HL-60 (cell line): ENCODE measurements around the gene SIN3B.

Experiments used
- DNase-seq, 2 experiments: peaks; one replicate each; pipeline ENCODE4 v3.0.0-alpha.2; 2010 to 2020; ENCODE audit warnings: low read depth in 1 of 2, low spot score in 1 of 2
- H3K27ac ChIP-seq: fragments of 250-450 bp; sonication (Bioruptor Pico); replicated peaks from 2 replicates; pipeline ENCODE4 v1.5.1; 2020; ENCODE audit warnings: mild to moderate bottlenecking, moderate library complexity
- H3K27me3 ChIP-seq: fragments of 250-450 bp; sonication (Bioruptor Pico); 2 replicates; pipeline ENCODE4 v1.5.1; 2021; ENCODE audit warnings: mild to moderate bottlenecking, moderate library complexity; ENCODE audit not compliant: insufficient read depth, poor library complexity, severe bottlenecking
- H3K4me3 ChIP-seq: replicated peaks from 2 replicates; pipeline ENCODE4 v1.5.1; 2011; ENCODE audit warnings: mild to moderate bottlenecking, control low read depth, low read length; ENCODE audit not compliant: insufficient read depth
- CTCF ChIP-seq: IDR thresholded peaks from one replicate; pipeline ENCODE4 v1.5.1; 2011; ENCODE audit warnings: low read length, control low read depth, inconsistent platforms; ENCODE audit not compliant: insufficient read depth
- GABPA ChIP-seq: IDR thresholded peaks from 2 replicates; pipeline ENCODE4 v1.6.1; 2012; ENCODE audit warnings: low read depth
- POLR2AphosphoS5 ChIP-seq: IDR thresholded peaks from 2 replicates; pipeline ENCODE4 v1.6.1; 2012; ENCODE audit warnings: low read depth
- REST ChIP-seq: IDR thresholded peaks from 2 replicates; pipeline ENCODE4 v1.6.1; 2012; ENCODE audit warnings: low read depth; ENCODE audit not compliant: insufficient replicate concordance
- SPI1 ChIP-seq: IDR thresholded peaks from 2 replicates; pipeline ENCODE4 v1.6.1; 2012; ENCODE audit warnings: low read depth, mild to moderate bottlenecking, borderline replicate concordance

SIN3B gene

GRCh38 chr19:16791942-16792341 lies 37.3 kb upstream of the SIN3B start:
- Histone ChIP-seq H3K4me3 (no peak overlapping the region), H3K27me3 (no peaks in the 10 kb centered on the region), H3K27ac (no peak overlapping the region)
- no peak for DNase-seq
- TF ChIP-seq POLR2AphosphoS5 = no peak
- TF ChIP-seq SPI1 = no peak
- no peak for TF ChIP-seq CTCF
- no peak for TF ChIP-seq GABPA
- no peak for TF ChIP-seq REST

DNA sequence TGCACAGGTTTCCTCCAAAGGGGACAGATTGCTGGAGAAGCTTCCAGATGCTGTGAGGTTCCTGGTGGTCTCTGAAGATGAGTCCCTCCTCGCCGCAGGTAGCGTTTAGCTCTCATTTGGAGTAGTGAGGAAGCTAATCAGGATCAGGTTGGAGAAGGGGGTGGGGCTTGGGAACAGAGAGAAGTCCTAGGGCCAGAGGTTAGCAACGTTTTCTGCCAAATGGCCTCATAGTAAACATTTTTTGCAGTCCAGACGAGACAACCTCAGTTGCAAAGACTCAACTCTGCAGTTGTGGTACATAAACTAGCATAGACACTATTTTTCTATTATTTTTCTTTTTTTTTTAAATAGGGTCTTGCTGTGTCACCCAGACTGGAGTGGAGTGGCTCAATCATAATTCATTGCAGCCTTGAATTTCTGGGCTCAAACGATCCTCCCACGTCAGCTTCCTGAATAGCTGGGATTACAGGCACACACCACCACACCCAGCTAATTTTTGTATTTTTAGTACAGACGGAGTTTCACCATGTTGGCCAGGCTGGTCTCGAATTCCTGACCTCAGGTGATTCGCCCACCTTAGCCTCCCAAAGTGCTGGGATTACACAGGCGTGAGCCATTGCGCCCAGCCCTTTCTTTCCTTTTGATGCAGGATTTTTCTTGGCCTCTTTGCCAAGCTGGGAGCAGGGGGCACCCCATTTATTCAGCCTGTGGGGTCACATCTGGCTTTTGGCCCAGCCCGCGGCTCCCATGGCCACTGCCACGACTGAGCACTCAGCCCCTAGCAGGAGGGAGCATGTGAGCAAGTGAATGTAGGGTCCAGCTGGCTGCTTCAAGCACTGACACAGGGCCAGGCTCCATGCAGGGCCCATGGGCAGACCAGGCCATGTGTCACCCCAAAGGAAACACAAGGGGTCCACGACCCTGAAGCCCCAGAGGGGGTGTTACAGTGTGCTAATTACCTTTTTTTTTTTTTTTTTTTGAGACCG lies 34.4 kb upstream of the SIN3B start:
- DNase-seq = no peak
- no peak overlapping the region for H3K4me3 ChIP-seq
- no peak overlapping the region for H3K27ac ChIP-seq
- TF ChIP-seq SPI1 (no peak), GABPA (no peak), CTCF (no peak), POLR2AphosphoS5 (no peak), REST (no peak)
- no peaks in the 10 kb centered on the region for H3K27me3 ChIP-seq

DNA sequence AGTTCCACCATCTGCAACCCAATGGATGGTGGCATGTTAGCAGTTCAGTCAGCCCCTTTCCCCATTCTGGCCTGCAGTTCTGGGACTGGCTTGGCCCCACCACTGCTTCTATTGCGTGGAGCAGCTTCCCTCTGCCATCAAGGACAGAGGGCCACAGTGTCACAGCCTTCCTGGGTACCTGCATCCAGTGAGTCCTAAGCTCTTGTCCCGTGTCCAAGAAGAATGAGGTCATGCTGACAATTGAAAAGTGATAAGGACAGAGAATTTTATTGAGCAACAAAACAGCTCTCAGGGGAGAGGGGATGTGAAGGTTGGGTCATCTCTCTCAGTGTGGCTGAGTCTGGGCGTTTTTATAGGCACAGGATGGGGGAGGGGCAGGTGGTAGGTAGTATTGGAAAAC lies 33.5 kb upstream of the SIN3B start:
- H3K27ac ChIP-seq = no peak overlapping the region
- TF ChIP-seq SPI1 (no peak), POLR2AphosphoS5 (no peak), GABPA (no peak), REST (no peak), CTCF (no peak)
- no peak overlapping the region for H3K4me3 ChIP-seq
- H3K27me3 ChIP-seq = no peaks in the 10 kb centered on the region
- DNase-seq = no peak
